DOHH2 (cell line): ENCODE results near the gene ANXA7.
A peak's percentile ranks its signal among the peaks of the same experiment; 100 is the strongest.
"Not testable (repeated sequence)": the region's sequence is repeated elsewhere in the genome, so short reads cannot be mapped to it uniquely, and the experiment has no call there.

Experiments used
- H3F3A ChIP-seq: fragments of 200-600 bp; sonication (generic), shearing (Covaris generic); 2 replicates; pipeline ENCODE4 v1.6.0; 2016; ENCODE audit warnings: antibody characterized with exemption, mild to moderate bottlenecking; ENCODE audit not compliant: control insufficient read depth, insufficient read depth
- H3K27ac ChIP-seq: fragments of 200-600 bp; sonication (generic); 2 replicates; pipeline ENCODE4 v1.5.1; 2014; ENCODE audit warnings: low read depth, mild to moderate bottlenecking, low read length, moderate library complexity
- H3K27me3 ChIP-seq: fragments of 200-600 bp; sonication (generic); 2 replicates; pipeline ENCODE4 v1.6.1; 2014; ENCODE audit warnings: mild to moderate bottlenecking, low read length, mixed read lengths; ENCODE audit not compliant: control insufficient read depth
- H3K36me3 ChIP-seq: fragments of 200-600 bp; sonication (generic); 2 replicates; pipeline ENCODE4 v1.6.1; 2014; ENCODE audit warnings: mild to moderate bottlenecking, low read length, moderate library complexity, mixed read lengths; ENCODE audit not compliant: control insufficient read depth
- H3K4me1 ChIP-seq: fragments of 200-600 bp; sonication (generic); 2 replicates; pipeline ENCODE4 v1.6.1; 2014; ENCODE audit warnings: mild to moderate bottlenecking, low read length, mixed read lengths; ENCODE audit not compliant: control insufficient read depth
- H3K4me2 ChIP-seq: fragments of 200-600 bp; sonication (generic); 2 replicates; pipeline ENCODE4 v1.6.0; 2014; ENCODE audit warnings: mild to moderate bottlenecking, low read length, moderate library complexity
- H3K4me3 ChIP-seq: fragments of 200-600 bp; sonication (generic); 2 replicates; pipeline ENCODE4 v1.5.1; 2014; ENCODE audit warnings: mild to moderate bottlenecking, low read length, mixed read lengths
- H3K79me2 ChIP-seq: fragments of 200-600 bp; sonication (generic); 2 replicates; pipeline ENCODE4 v1.6.1; 2014; ENCODE audit warnings: mild to moderate bottlenecking, low read length, mixed read lengths; ENCODE audit not compliant: control insufficient read depth
- H3K9me2 ChIP-seq: fragments of 200-600 bp; sonication (generic); replicated peaks from 2 replicates; pipeline ENCODE4 v1.6.1; 2014; ENCODE audit warnings: mild to moderate bottlenecking, low read length, mixed read lengths; ENCODE audit not compliant: control insufficient read depth
- H3K9me3 ChIP-seq: fragments of 200-600 bp; sonication (generic); 2 replicates; pipeline ENCODE4 v1.6.1; 2014; ENCODE audit warnings: antibody characterized with exemption, low read length, mixed read lengths; ENCODE audit not compliant: control insufficient read depth, insufficient read depth
- H4K20me1 ChIP-seq: fragments of 200-600 bp; sonication (generic); 2 replicates; pipeline ENCODE4 v1.6.0; 2014; ENCODE audit warnings: low read depth, mild to moderate bottlenecking, antibody characterized with exemption, low read length, moderate library complexity; ENCODE audit not compliant: control insufficient read depth, insufficient read depth
- EZH2phosphoT487 ChIP-seq: fragments of 200-600 bp; sonication (generic); IDR thresholded peaks from 2 replicates; pipeline ENCODE4 v1.6.1; 2017; ENCODE audit warnings: borderline replicate concordance, mild to moderate bottlenecking, antibody characterized with exemption, low read length, moderate library complexity, mixed read lengths
- TF ChIP-seq, protein P1 (sequence below): fragments of 200-600 bp; sonication (generic); IDR thresholded peaks from one replicate; pipeline ENCODE4 v1.5.1; 2014; ENCODE audit warnings: antibody characterized with exemption, mild to moderate bottlenecking, low read depth, low read length; ENCODE audit not compliant: poor library complexity, severe bottlenecking

Gene ANXA7

DNA sequence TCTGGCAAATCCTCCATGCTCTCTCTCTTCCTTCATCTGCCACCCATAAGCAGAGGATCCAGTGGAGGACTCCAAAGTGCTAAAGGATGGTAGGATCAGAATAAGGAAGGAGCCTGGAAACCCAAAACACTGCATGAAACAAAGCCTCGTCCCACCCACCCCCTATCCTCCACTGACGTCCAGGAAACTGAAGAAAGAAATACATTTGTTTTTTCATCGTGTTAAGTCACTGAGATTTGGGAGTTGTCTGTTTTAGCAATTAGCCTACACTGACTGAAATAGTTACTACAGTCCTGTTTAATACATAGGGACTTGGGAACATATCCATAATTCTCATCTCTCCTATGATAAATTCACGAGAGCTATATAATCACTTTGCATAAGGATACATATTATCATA, 14.8 kb downstream of the ANXA7 start:
- Histone ChIP-seq H3K4me2 (no peak overlapping the region), H3K4me3 (no peak overlapping the region), H3K9me2 (no peaks in the 10 kb centered on the region), H3K79me2 (peaks cover 23% of the 10 kb centered on the region), H3K36me3 (peaks cover 30% of the 10 kb centered on the region), H3K4me1 (no peaks in the 10 kb centered on the region), H3K9me3 (no peaks in the 10 kb centered on the region), H3K27me3 (no peaks in the 10 kb centered on the region), H3F3A (0 out of 2 replicates have a peak, but pooled peaks cover 4% of the 10 kb centered on the region), H4K20me1 (no peaks in the 10 kb centered on the region), H3K27ac (no peak overlapping the region)
- TF ChIP-seq, protein P1, sequence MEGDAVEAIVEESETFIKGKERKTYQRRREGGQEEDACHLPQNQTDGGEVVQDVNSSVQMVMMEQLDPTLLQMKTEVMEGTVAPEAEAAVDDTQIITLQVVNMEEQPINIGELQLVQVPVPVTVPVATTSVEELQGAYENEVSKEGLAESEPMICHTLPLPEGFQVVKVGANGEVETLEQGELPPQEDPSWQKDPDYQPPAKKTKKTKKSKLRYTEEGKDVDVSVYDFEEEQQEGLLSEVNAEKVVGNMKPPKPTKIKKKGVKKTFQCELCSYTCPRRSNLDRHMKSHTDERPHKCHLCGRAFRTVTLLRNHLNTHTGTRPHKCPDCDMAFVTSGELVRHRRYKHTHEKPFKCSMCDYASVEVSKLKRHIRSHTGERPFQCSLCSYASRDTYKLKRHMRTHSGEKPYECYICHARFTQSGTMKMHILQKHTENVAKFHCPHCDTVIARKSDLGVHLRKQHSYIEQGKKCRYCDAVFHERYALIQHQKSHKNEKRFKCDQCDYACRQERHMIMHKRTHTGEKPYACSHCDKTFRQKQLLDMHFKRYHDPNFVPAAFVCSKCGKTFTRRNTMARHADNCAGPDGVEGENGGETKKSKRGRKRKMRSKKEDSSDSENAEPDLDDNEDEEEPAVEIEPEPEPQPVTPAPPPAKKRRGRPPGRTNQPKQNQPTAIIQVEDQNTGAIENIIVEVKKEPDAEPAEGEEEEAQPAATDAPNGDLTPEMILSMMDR, result no peak
- no peak for TF ChIP-seq EZH2phosphoT487

DNA sequence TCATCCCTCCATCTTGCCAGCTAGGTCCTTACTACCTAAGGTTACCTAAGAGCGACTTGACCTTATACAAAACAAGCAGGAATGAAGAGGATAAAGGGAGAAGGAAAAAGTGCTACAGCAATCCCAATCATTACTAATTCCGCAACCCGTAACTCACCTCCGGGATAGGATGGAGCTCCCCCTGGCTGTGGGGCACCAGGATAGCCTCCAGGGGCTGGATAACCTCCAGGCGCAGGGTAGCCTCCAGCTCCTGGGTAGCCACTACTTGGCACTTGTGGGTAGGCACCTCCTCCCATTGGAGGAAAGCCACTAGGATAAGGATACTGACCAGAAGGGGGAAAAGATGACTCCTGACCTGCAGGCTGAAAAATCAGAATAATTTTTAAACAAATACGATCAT, 15.8 kb downstream of the ANXA7 start:
- TF ChIP-seq EZH2phosphoT487, result no peak
- TF ChIP-seq, protein P1, result peak; percentile 9
- peaks cover 30% of the 10 kb centered on the region for H3K36me3 ChIP-seq

DNA sequence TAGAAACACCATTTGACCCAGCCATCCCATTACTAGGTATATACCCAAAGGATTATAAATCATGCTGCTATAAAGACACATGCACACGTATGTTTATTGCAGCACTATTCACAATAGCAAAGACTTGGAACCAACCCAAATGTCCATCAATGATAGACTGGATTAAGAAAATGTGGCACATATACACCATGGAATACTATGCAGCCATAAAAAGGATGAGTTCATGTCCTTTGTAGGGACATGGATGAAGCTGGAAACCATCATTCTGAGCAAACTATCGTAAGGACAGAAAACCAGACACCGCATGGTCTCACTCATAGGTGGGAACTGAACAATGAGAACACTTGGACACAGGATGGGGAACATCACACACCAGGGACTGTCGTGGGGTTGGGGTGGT, 19.5 kb downstream of the ANXA7 start:
- H3K27ac ChIP-seq, H4K20me1 ChIP-seq, H3K9me3 ChIP-seq, H3K79me2 ChIP-seq, H3K9me2 ChIP-seq, H3F3A ChIP-seq, H3K4me3 ChIP-seq, H3K4me1 ChIP-seq, H3K27me3 ChIP-seq, H3K4me2 ChIP-seq: not testable (repeated sequence)
- H3K36me3 ChIP-seq, result peaks cover 32% of the 10 kb centered on the region

More for the DNA sequence above, 15.8 kb downstream of the ANXA7 start:
- H3K4me1 ChIP-seq, result no peaks in the 10 kb centered on the region
- H3K27ac ChIP-seq, result no peak overlapping the region
- no peaks in the 10 kb centered on the region for H3K27me3 ChIP-seq
- H3F3A ChIP-seq, result 0 out of 2 replicates have a peak, but pooled peaks cover 4% of the 10 kb centered on the region
- no peak overlapping the region for H3K4me2 ChIP-seq
- H4K20me1 ChIP-seq, result no peaks in the 10 kb centered on the region
- H3K9me3 ChIP-seq, result no peaks in the 10 kb centered on the region
- H3K79me2 ChIP-seq, result peaks cover 14% of the 10 kb centered on the region
- no peak overlapping the region for H3K4me3 ChIP-seq
- no peaks in the 10 kb centered on the region for H3K9me2 ChIP-seq

DNA sequence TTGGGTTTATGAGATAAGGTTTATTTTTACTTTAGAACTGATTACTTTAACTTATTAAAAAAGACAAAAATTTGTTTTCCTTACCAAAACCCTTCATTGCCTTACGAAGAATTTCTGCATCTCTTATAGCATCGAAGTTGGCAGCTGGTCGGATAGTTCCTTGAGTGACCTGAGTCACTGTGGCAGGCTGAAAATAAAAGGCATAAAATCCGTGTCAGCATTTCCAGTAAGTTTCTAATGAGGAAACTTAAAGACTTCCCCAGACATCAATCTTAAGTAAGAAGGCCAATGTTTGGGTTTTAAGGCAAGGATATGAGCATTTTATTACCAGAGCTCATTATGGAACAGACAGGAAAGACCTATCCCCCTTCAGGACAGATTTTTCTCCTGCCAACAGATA, 25.6 kb downstream of the ANXA7 start:
- Histone ChIP-seq H3K4me1 (no peaks in the 10 kb centered on the region), H3K36me3 (peaks cover 34% of the 10 kb centered on the region), H3K79me2 (no peaks in the 10 kb centered on the region), H4K20me1 (no peaks in the 10 kb centered on the region), H3F3A (no peaks in the 10 kb centered on the region), H3K4me3 (no peak overlapping the region), H3K27me3 (no peaks in the 10 kb centered on the region), H3K9me3 (no peaks in the 10 kb centered on the region), H3K4me2 (no peak overlapping the region), H3K9me2 (no peaks in the 10 kb centered on the region), H3K27ac (no peak overlapping the region)
- TF ChIP-seq, protein P1, result no peak
- TF ChIP-seq EZH2phosphoT487, result no peak
